ENCODE data around the gene IMP4. TPM values are rescaled to one million over a fixed set of nuclear protein-coding genes. Genes with fewer than 3 reads are reported as not detected.

The IMP4 gene
- total RNA-seq = 100 to 1,000 TPM in 1 of 4 donors, 10 to 100 TPM in 3; 66.5 to 112 (median 75.2) TPM

GRCh38 chr2:130342533-130343275, at the start of gene IMP4:
IMP4 (plus strand) TSS chr2:130342897; CDS start chr2:130342933, 36 bp downstream.
- no peak for TF ChIP-seq CTCF (IDR thresholded peaks at IDR 0.05; ENCODE audit: low read depth)

DNA sequence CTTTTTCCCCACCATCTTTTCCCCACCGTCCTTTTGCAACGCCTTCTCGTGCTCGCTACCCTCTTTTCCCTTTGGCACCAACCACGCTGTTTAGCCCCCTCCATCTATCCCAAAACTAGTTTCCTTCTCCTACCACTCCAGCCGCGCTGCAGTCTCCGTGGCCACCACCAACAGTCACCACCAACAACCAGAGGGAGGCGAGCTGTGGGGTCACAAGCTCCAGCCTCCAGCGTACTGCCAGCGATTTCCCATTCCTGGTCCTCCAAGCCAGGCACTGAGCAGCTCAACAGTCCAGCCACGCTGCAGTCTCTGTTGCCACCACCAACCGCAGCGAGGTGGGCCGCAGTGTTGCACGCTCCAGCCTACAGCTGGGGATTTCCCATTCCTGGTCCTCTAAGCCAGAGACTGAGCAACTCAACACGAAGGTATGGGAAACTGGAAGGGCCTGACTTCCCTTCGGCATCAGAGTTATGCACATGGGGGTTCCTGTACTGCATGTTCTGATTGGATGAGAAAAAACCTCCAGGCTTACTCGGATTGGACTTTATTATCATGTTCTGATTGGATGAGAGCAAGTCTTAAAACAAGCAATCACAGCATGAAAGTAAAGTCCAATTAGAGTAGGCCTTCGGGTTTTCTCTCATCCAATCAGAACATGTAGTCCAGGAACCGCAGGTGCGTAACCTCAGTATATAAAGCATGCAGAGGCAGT, 42.3 kb upstream of the IMP4 start:
- TF ChIP-seq CTCF (IDR thresholded peaks at IDR 0.05; ENCODE audit: low read depth) = no peak

DNA sequence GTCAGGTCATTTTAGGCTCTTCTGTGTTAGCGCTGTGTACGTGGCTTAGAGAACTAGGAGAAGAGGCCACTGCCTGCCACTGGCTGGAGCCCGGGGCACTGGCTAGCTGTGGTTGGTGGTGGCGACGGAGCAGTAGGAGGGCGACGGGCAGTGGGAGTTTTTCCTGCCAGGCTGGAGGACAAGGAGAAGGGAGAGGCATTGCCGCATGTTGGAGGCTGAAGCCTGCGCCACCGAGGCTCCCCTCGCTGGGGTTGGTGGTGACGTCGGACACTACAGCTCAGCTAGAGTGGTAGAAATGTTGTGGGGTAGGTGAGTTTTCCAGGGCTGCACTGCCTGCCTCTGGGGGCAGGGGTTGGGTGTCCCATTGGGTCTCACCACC, 41.7 kb upstream of the IMP4 start:
- TF ChIP-seq CTCF (IDR thresholded peaks at IDR 0.05; ENCODE audit: low read depth) = no peak

DNA sequence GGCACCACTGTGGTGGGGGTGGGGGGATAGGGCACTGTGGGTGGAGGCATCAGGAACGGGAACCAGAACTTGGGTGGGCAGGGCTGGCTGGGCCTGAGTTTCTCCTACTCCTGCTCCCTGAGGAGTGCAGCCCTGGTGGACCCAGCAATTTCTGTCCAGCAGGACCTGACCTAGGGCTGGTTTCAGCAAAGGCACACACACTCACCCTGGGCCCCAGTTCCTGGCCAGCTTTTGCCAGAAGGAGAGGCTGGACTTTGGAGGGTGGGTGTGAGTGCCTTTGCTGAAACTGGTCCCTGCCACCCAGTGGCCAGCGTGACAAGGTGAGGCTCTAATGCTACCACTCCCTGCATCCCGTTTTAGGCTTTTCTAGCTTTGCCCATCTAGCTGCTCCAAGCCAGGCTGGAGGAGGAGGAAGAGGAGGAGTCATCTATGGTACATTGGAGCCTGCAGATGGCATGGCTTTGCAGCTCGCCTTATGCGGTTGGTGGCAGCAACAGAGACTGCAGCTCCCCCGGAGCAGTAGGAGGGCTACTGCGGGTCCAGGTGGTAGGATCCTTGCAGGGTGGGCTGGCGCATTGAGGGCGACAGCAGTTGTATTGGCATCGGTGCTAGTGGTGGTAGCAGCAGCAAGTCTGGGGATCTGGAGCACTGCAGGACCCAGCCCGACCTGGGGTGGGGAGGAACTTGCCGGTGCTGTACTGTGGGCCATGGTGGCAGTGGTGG, 40.4 kb upstream of the IMP4 start:
- TF ChIP-seq CTCF (IDR thresholded peaks at IDR 0.05; ENCODE audit: low read depth) = no peak

- no peak for TF ChIP-seq CTCF (IDR thresholded peaks at IDR 0.05; ENCODE audit: low read depth)
These were observed 39.5 kb upstream of the IMP4 start for GRCh38 chr2:130303169-130303568.

DNA sequence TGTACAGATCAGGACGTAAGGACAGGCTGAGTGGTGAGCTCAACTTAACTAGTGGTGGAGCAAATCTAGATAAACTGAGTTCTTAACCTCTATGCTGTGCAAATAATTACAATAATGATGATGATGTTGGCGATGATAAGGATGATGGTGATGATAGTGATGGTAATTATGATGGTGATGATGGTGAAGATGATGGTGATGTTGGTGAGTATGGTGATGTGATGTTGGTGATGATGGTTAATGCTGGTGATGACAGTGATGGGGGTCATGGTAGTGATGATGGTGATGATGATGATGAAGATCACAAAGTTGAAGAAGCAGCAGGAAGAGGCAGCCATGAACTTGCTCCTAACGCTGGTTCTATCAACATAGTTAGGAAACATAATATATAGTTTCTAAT, 38.0 kb upstream of the IMP4 start:
- TF ChIP-seq CTCF (IDR thresholded peaks at IDR 0.05; ENCODE audit: low read depth) = no peak

- TF ChIP-seq CTCF (IDR thresholded peaks at IDR 0.05; ENCODE audit: low read depth) = no peak
These were observed 34.8 kb upstream of the IMP4 start for GRCh38 chr2:130307850-130308249.

Data from subcutaneous adipose tissue (tissue), 4 donors.